GM19099 (cell line): ENCODE data around the gene KLRB1.

Source experiments
- POLR2A ChIP-seq: IDR thresholded peaks from 3 replicates; pipeline ENCODE4 v1.6.1; 2011; ENCODE audit warnings: low read depth; ENCODE audit not compliant: insufficient read length; ENCODE audit errors: extremely low read depth

KLRB1 gene

DNA sequence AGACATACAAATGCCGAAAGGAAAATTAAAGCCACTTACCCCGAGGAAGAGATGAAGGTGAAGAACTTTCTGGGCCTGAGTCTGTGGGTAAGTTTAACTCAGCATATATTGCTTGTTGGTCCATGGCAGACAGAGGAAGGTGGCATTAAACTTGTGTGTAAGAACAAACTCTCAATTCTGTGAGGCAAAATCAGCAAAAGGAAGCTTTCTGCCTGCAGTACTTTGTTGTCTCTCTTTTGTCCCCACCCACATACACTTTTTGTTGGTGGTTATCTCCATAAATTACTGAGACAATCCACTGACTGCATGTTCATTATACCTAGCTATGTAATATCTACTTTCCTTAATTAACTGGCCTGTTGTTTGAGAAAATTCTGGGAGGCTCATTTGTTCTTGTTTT lies at the start of gene KLRB1:
Gene KLRB1, minus strand, starts transcription at position 201 of the 400 bp plus-strand sequence. Its CDS starts 77 bp downstream, at position 124.
- TF ChIP-seq POLR2A, result no peak

DNA sequence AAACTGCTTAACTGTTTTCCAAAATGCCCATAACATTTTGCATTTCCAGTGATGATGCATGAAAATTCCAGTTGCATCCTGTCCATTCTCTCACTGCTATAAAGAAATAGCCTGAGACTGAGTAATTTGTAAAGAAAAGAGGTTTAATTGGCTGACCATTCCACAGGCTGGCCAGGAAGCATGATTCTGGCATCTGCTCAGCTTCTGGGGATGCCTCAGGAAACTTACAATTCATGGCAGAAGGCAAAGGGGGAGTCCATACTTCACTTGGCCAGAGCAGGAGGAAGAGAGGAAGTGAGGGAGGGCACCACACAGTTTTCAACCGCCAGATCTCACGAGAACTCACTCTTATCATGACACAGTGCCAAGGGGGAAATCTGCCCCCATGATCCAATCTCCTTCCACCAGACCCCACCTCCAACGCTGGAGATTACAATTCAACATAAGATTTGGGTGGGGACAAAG lies 43.6 kb upstream of the KLRB1 start:
- TF ChIP-seq POLR2A, result peak; percentile 43

DNA sequence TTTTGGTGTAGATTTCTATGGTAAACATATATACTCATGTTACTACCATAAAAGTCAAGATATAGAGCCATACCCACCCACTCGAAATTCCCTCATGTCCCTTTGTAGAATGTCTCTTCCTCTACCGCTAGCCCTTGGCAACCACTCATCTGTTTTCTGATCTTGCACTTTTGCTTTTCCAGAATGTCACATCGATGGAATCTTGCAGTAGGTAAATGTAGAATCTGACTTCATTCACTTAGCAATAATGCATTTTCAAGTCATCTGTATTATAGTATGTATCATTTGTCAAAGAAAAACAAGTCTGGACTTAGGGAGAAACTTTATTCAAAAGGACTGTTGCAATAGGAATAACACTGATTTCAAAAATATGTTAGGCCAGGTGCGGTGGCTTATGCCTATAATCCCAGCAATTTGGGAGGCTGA lies 42.4 kb upstream of the KLRB1 start:
- no peak for TF ChIP-seq POLR2A

DNA sequence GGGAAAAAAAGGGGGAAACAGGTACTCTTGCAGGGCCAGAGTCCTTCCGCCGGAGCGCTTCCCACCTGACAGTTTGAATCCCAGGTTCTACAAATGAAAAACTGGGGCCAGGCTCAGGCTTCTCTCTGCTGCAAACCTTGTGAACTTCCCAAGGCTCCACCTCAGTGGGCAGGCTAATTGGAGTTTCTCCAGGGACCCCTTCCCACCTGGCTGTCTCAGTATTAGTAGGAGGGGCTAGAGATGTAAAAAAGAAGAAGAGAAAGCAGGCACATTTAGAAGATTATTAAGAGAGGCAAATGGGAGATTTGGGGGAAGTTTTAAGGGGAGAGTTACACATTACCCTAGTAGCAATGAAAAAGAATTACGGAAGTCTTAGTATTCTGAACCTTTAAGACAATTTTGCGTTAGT lies 41.8 kb upstream of the KLRB1 start:
- peak; percentile 82 for TF ChIP-seq POLR2A

DNA sequence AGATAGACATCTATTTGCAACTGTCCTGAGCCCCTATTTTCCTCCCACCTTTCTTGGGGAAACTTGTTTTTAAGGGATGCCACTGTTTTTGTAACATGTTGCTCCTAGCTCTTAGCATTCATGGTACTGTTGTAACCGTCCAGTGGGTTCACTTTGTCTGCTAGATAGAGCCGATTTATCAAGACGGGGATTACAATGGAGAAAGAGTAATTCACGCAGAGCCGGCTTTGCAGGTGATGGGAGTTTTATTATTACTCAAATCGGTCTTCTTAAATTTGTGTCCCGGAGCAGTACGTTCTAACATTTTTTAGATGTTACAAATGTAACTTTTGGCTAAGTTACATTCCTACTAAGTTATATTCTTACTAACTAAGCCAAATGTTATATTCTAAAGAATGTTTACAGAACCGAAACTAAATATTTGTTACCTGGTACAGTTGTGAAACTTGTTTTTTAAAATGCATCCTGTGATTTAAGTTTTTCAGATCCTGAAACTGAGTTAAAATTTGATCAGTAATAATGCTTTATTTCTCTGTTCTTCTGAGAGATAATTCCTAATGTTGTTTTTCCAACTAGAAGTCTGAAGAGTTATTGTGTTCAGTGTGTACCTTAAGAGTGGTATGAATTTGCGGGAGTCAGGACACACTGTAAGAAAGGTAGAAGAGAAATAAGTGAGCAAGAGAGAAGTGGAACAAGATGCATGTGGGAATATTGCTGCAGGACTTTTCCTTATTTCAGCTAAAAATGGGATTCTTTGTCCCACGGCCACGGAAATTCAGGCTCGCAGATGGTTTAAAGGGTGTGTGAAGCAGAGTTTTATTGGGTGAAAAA lies 41.2 kb upstream of the KLRB1 start:
- TF ChIP-seq POLR2A, result no peak

DNA sequence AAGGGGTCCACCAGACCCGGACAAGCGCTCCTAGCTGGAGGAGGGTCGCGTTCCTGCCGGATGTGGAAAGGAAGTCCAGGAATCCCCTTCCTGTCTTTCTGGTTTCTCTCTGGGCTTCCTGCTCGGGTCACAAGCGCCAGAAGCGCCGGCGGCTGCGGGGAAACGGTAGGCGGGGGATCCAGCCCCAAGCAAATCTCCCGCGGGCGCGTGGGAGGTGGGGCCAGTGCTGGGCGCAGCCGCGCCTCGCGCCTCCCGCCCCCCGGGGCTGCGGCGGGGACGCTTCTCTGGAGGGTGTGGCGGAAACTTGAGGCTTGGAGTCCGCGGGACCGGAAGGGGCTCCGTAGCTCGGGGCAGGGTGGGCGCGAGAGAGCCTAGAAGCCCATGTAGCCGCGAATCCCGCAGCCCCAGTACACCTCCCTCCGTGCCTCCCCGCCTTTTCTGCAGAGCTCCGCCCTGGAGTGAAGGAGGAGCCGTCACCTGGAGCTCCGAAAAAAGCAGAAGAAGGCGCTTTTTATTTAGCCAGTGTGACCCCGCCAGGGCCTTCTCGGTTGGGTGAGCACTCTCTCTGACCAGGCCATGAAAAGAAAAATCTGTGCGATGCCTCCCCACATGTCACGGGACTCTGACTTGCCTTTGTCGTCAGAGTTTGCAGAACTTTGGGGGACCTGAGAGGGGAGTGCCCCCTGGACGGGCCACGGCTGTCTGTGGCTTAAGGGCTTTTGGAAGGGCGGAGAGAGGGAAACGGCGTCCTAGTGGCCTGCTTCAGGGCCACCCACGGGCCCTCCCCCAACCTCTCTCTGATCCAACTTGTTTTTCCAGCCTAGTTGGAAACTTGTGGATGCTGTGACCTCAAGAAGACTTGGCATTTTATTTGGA lies 40.3 kb upstream of the KLRB1 start:
- peak; percentile 63 for TF ChIP-seq POLR2A

DNA sequence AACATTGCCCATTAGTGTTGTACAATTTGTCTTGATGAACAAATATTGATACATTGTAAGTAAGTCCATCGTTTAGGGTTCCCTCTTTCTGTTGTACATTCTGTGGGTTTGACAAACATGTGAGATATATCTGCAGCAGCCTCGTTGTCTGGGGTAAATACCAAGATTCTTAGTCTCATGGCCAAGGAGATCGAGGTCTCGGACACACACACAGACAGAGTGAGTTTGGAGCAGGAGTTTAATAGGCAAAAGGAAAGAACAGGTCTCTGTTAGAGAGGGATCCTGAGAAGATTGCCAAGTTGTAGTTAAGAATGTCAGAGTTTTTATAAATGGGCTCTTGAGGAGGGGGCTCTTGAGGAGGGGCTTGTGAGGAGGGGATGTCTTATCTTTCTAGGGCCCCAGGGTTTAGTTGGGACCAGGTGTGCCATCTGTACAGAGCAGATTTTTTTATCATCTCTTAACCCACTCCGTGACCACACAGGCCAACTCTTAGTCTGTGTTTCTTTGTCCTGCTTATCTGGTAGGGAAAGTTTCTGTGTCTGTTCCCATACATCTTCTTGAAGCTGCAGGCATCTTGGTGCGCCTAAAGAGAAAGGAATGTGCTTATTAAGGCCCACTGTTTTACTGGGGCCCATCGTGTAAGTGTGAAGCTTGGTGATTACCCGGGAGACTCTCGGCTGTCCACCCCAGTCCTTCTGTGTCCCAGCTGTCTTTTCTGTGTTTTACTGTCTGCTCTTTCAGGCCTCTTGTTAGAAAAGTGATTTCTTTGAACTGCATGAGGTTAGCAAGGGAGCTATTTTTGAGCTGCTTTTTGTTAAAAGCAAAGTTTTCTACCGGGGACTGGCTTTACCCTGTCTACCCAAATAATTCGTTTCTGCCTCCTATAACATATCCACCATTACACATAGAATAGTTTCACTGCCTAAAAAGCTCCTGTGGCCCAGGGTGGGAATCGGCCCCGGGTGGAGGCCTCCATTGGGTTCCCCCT lies 39.4 kb upstream of the KLRB1 start:
- TF ChIP-seq POLR2A, result no peak

DNA sequence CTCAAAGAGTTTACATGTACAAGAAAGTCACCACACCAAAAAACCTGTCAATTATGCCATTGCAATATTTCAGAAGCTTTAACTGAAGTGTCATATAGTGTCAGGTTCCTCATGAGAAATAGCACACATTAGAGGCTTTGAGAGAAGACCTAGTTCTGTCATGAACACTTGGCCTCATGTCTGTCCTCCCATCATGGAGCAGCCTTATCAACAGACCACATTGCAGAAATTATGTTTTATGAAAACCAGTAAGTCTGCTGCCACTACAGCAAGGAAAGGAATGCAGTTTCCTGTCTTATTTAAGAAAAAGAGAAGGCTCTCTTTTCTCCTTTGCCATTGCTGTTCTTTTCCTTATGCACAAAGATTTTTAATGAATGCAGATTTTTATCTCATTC lies 35.5 kb upstream of the KLRB1 start:
- TF ChIP-seq POLR2A, result no peak

DNA sequence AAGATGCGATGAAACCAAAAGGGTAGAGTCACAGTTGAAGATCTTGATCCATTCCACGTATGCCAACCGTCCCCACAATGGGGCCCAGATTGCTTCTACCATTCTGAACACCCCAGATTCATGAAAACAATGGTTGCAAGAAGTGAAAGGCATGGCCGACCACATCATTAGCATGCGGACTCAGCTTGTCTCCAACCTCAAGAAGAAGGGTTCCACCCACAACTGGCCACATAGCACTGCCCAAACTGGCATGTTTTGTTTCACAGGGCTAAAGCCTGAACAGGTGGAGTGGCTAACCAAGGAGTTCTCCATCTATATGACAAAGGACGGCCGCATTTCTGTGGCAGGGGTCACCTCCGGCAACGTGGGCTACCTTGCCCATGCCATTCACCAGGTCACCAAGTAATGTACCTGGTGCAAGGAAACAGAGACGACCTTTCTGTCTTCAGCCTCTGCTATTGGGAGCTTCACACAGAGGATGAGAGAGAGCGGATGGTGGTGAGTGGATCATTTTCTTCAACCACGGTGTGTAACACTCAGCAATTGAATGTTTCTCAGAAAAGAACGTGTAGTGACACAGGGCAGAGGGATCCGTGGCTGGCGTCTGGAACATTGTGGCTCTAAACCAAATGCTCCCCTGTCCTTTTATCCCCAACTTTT lies 35.0 kb upstream of the KLRB1 start:
- no peak for TF ChIP-seq POLR2A

DNA sequence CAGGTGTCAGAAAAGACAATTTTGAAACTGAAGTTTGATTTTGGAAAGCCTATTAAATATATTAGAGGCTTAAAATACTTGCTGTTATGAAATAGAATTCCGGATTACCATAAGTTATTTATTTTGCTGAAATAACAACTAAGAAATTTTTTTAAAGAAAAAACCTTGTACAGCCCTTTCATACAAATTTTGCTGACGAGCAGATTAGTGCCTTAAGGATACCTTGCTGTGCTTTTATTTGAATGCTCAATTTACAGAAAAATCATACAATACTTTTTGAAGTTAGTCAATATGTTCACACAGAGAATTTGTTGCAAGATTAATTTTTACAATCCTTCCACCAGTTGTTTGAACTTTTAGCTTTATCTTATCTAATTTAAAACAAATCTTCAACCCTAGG lies 32.3 kb upstream of the KLRB1 start:
- no peak for TF ChIP-seq POLR2A

DNA sequence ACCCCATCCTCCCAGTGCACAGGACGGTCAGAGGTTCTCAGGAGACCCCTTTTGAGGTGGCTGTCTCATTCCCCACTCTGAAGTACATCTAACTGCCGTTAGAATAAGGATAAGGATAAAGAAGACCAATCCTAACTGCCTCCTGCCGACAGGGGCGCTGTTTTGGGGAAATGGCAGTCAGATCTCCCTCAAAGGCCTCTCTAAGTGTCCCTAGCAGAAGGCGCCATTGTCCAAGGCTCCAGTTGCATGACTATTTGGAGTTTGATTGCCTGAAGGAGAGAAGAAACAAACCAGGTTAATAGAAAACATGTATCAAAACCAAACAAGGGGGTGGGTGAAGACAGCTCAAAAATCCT lies 29.1 kb upstream of the KLRB1 start:
- TF ChIP-seq POLR2A, result no peak

DNA sequence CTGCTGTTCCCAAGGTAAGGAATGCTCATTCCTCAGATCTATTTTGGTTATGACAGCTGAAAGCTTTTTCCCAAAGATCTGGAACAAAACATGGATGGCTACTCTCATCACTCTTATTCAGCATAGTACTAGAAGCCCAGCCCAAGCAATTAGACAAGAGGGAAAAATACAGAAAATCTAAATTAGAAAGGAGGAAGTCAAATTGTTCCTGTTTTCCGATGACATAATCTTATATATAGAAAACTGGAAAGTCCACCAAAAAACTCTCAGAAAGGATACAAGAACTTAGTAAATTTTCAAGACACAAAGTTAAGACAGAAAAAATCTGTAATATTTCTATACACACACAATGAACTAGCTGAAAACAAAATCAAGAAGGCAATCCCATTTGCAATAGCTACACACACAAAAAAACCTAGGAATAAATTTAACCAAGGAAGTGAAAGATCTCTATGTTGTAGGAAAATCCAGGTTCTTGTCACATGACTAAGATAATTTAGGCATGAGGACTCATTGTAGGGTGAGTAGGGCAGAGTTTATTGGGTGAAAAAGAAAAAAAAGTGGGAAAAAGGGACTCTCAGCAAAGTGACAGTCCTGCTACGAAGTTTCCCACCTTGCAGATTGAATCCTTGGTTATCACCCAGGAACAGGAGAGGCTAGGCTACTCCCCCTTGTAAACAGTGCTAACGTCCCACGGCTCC lies 28.6 kb upstream of the KLRB1 start:
- TF ChIP-seq POLR2A, result no peak

DNA sequence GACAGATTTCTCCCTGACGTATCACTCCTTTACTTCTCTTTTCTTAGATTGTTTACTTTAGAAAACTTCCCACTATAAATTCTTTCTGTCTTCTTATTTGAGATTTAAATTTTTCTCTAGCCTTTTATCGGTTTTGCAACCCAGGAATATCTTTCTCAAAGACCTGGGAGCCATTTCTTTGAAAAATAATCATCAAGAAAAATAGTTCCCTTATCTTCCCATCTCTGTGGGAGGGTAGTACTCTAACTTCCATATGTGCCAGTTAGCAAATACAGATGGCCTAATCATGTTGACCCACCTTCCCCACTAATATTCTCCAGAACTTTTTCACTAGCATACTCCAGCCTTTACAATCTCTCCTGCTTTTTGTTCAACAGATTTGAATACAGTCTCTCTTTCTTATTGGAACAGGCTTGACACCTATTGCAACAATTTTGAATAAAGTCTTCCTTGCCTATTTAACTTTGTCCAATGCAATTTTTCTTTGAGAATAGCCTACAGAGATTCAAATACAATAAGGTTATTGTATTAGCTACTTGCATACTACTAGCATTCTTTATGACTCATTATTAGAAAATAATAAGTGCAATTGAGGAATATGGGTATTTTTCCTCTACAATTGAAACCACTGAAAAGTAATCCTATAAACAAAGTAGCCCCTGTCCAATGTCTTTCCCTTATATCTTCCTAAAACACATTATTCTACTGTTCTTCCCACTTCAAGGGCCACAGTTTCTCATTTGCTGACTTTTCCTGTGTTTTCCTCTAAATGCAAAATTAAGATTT lies 27.4 kb upstream of the KLRB1 start:
- TF ChIP-seq POLR2A, result no peak
